NCI-H2029 treated with DMSO at 0.1 percent for 48 hours (cell line): ENCODE measurements around the gene RNU4-1.
"Not testable (repeated sequence)": the region's sequence is repeated elsewhere in the genome, so short reads cannot be mapped to it uniquely, and the experiment has no call there.

Experiments
- DNase-seq: peaks from one replicate; lab custom pipeline; 2025; lab: John Stamatoyannopoulos, UW

The RNU4-1 gene

GRCh38 chr12:120292661-120293531 lies at the start of gene RNU4-1:
TSS of gene RNU4-1 (minus strand) at chr12:120293237.
- peak; percentile 76 for DNase-seq

GRCh38 chr12:120342175-120343038 lies 49.4 kb upstream of the RNU4-1 start:
- DNase-seq = no peak

GRCh38 chr12:120339256-120339655 lies 46.2 kb upstream of the RNU4-1 start:
- DNase-seq = no peak

- DNase-seq = no peak
These were observed 44.7 kb upstream of the RNU4-1 start for GRCh38 chr12:120337730-120338129.

GRCh38 chr12:120336392-120336791 lies 43.4 kb upstream of the RNU4-1 start:
- not testable (repeated sequence) for DNase-seq

- DNase-seq = peak; percentile 32
These were observed 42.4 kb upstream of the RNU4-1 start for GRCh38 chr12:120335447-120335846.

- no peak for DNase-seq
These were observed 39.5 kb upstream of the RNU4-1 start for GRCh38 chr12:120332523-120332922.

GRCh38 chr12:120332041-120332440 lies 39.0 kb upstream of the RNU4-1 start:
- no peak for DNase-seq

- no peak for DNase-seq
These were observed 38.4 kb upstream of the RNU4-1 start for GRCh38 chr12:120331390-120331789.

GRCh38 chr12:120328228-120328627 lies 35.2 kb upstream of the RNU4-1 start:
- no peak for DNase-seq

GRCh38 chr12:120327593-120327992 lies 34.6 kb upstream of the RNU4-1 start, which contains the start of gene PLA2G1B:
TSS of gene PLA2G1B (minus strand) at chr12:120327779. CDS start at chr12:120327753, 26 bp downstream.
- DNase-seq = no peak

- DNase-seq = no peak
These were observed 31.9 kb upstream of the RNU4-1 start for GRCh38 chr12:120324841-120325417.

GRCh38 chr12:120323772-120324171 lies 30.7 kb upstream of the RNU4-1 start:
- no peak for DNase-seq

GRCh38 chr12:120321382-120322202 lies 28.6 kb upstream of the RNU4-1 start:
- DNase-seq = no peak

- DNase-seq = peak; percentile 99
These were observed 24.4 kb upstream of the RNU4-1 start for GRCh38 chr12:120317224-120318105.

GRCh38 chr12:120316798-120317223 lies 23.8 kb upstream of the RNU4-1 start:
- no peak for DNase-seq

GRCh38 chr12:120314220-120314619 lies 21.2 kb upstream of the RNU4-1 start:
- no peak for DNase-seq

- DNase-seq = peak; percentile 97
These were observed 9.2 kb upstream of the RNU4-1 start, which contains the start of gene SIRT4 for GRCh38 chr12:120301962-120302815. TSS of gene SIRT4 (plus strand) at chr12:120302321. CDS start at chr12:120303562, 1,241 bp downstream.

- DNase-seq = no peak
These were observed 701 bp downstream of the RNU4-1 start for GRCh38 chr12:120292411-120292660.
